ENCODE data around the gene PIK3C3. TPM values are rescaled to one million over a fixed set of nuclear protein-coding genes. Genes with fewer than 3 reads are reported as not detected.

Gene PIK3C3
- total RNA-seq, 2 donors from 2014 or later, result 23.1 to 31.0 TPM

DNA sequence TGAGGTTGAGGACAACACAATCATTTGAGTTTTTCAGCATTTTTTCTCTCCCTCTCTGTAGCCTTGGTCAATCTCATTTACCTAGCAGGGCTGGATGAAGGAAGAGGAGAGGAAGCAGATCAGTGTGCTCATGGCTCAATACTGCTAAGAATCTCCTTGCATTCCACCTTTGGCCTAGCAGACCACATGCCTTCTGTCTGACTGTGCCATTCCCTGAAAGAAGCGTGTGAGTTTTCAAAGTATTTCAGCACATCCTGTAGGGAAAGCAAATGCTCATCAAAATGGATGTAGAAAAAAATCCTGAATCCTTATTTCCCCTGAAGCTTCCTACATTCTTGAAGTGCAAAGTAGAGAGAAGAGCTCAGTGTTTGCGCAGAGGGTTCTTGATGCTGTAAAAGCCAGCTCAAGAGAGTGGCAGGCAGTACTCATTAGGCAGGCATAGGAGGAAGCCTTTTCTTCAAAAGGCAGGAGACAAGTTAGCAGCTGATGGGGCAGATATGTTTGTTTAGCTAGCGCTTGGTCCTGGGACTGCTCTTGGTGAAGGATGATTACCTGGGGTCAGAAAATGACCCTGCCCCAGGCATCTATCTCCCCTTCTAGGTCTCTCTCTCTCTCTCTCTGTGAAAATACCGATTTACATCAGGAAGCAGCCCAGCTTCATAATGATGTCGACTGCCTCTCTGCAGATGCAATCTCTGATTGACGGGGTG, 14.4 kb upstream of the PIK3C3 start:
- Histone ChIP-seq H3K36me3 (replicated peaks in 1 of 2; ENCODE audit: insufficient read depth in 1 of 2, low read depth in 2 of 2) (no peaks in the 10 kb centered on the region), H3K4me1 (no peaks in the 10 kb centered on the region), H3K27ac (no peak overlapping the region), H3K4me3 (no peak overlapping the region), H3K9me3 (no peaks in the 10 kb centered on the region), H3K27me3 (no peaks in the 10 kb centered on the region)
- WGBS, 2 donors, result 43 to 60% methylated on average over 6 of the region's 6 CpGs
- DNase-seq, result no peak
- ATAC-seq, result no peak
- intact Hi-C loops (cut with DNase I), result no loop called here
- TF ChIP-seq POLR2A (IDR thresholded peaks at IDR 0.05), result no peak
- TF ChIP-seq, protein P1, sequence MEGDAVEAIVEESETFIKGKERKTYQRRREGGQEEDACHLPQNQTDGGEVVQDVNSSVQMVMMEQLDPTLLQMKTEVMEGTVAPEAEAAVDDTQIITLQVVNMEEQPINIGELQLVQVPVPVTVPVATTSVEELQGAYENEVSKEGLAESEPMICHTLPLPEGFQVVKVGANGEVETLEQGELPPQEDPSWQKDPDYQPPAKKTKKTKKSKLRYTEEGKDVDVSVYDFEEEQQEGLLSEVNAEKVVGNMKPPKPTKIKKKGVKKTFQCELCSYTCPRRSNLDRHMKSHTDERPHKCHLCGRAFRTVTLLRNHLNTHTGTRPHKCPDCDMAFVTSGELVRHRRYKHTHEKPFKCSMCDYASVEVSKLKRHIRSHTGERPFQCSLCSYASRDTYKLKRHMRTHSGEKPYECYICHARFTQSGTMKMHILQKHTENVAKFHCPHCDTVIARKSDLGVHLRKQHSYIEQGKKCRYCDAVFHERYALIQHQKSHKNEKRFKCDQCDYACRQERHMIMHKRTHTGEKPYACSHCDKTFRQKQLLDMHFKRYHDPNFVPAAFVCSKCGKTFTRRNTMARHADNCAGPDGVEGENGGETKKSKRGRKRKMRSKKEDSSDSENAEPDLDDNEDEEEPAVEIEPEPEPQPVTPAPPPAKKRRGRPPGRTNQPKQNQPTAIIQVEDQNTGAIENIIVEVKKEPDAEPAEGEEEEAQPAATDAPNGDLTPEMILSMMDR (IDR thresholded peaks at IDR 0.05), result no peak

DNA sequence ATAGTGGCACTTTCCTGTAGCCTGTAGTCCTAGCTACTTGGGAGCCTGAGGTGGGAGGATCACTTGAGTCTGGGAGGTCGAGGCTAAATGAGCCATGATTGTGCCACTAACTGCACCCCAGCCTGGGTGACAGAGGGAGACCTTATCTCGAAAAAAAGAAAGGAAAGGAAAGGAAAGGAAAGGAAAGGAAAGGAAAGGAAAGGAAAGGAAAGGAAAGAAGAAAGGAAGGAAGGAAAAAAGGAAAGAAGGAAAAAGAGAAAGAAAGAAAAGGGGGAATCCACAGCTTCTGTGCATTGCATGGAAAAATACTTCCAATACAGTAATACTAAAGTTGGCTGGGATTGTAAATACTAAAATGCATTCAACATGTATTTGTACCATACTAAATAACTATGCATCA, 12.8 kb upstream of the PIK3C3 start:
- intact Hi-C loops (cut with DNase I), result no loop called here
- TF ChIP-seq, protein P1 (IDR thresholded peaks at IDR 0.05), result no peak
- TF ChIP-seq POLR2A (IDR thresholded peaks at IDR 0.05), result no peak
- Histone ChIP-seq H3K4me3 (no peak overlapping the region), H3K27ac (no peak overlapping the region), H3K27me3 (no peaks in the 10 kb centered on the region), H3K9me3 (no peaks in the 10 kb centered on the region), H3K4me1 (no peaks in the 10 kb centered on the region), H3K36me3 (replicated peaks in 1 of 2; ENCODE audit: insufficient read depth in 1 of 2, low read depth in 2 of 2) (no peaks in the 10 kb centered on the region)
- DNase-seq, result no peak
- 47 to 60% methylated on average over 2 of the region's 2 CpGs for WGBS, 2 donors
- no peak for ATAC-seq

DNA sequence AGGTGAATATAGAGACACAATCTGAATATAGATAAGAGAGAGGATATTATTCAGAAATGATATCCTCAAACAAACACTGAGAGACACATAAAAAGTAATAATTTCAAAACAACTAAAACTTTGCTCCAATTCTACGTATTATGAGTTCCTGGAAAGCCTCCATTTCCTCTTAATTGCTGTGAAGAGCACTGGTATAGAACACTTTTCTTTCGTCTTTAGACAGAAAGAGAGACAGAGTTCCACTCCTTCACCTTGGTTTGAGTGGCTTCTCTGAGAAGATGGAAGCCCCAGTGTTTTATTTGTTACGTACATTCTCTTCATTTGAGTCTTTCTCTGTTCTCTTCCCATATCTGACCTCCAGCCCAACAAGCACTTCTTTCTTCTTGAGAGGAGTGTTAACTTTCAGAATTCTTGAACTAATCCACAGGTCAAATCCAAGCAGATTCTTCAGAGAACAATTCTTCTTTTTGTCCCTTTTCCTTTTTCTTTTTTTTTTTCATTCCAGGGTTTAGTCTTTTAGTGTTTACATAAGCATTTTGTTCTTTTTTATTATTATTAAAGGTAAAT, 6.4 kb upstream of the PIK3C3 start:
- Histone ChIP-seq H3K27ac (no peak overlapping the region), H3K9me3 (no peaks in the 10 kb centered on the region), H3K27me3 (no peaks in the 10 kb centered on the region), H3K4me1 (no peaks in the 10 kb centered on the region), H3K36me3 (replicated peaks in 1 of 2; ENCODE audit: insufficient read depth in 1 of 2, low read depth in 2 of 2) (no peaks in the 10 kb centered on the region), H3K4me3 (no peak overlapping the region)
- DNase-seq, result no peak
- 67 to 74% methylated on average over 3 of the region's 3 CpGs for WGBS, 2 donors
- ATAC-seq, result no peak
- TF ChIP-seq, protein P1 (IDR thresholded peaks at IDR 0.05), result no peak
- no peak for TF ChIP-seq POLR2A (IDR thresholded peaks at IDR 0.05)
- intact Hi-C loops (cut with DNase I), result no loop called here

DNA sequence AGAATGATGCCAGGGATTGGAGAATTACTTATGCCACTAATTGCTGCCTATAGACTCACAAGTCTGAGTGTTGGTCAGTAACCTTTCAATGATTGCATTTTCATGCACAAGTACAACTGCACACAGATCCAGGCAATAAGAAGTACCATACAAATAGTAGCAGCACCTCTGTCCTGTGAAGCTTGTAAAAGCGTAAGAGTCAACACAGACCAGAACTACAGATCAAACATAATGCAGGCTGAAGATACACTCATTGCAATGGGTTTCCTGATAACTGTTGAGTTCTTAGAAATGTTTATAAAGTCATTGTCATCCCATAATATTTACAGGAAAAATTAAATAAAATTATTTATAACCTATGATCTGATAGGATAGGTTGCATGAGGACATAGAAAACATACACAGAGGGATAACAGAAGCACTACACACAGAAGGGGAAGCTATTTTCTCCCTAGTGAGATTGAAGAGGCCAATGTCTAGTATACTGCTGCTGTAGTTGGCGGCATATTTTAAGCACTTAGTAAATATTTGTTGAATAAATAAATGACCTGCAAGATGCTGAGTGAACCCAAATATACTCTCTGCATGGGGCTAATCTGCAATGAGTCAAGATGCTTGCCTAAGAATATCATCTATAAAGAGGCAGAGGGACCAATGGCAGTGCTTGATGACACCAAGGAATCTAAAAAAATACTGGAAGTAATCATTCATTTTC, 5.7 kb upstream of the PIK3C3 start:
- H3K4me1 ChIP-seq, result no peaks in the 10 kb centered on the region
- no peak for TF ChIP-seq POLR2A (IDR thresholded peaks at IDR 0.05)
- DNase-seq, result no peak
- intact Hi-C loops (cut with DNase I), result no loop called here
- WGBS, 2 donors, result 72 to 79% methylated on average over 2 of the region's 2 CpGs
- no peak for ATAC-seq
- no peaks in the 10 kb centered on the region for H3K27me3 ChIP-seq
- H3K36me3 ChIP-seq (replicated peaks in 1 of 2; ENCODE audit: insufficient read depth in 1 of 2, low read depth in 2 of 2), result no peaks in the 10 kb centered on the region
- H3K27ac ChIP-seq, result no peak overlapping the region
- no peaks in the 10 kb centered on the region for H3K9me3 ChIP-seq
- H3K4me3 ChIP-seq, result no peak overlapping the region

DNA sequence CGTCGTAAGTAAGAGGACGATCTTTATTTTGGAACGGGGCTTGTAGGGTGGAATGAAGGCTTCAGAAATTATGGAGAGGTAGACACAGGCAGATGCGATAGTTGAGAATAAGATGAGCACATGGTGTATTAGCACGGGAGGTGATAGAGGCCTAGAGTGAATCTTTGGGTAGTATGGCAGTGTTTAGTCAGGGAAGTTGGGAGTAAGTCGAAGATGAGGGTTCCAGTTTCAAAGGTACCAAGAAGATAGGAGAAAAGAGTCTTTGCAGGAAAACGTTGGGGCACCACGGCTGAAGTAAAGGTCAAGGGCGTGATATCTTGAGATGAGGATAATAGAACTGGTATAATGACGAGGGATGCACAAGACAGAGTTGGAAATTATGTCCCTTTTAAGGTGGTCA, 654 bp downstream of the PIK3C3 start:
- ATAC-seq, result no peak

More for the DNA sequence above, 654 bp downstream of the PIK3C3 start:
- Histone ChIP-seq H3K27me3 (no peaks in the 10 kb centered on the region), H3K36me3 (replicated peaks in 1 of 2; ENCODE audit: insufficient read depth in 1 of 2, low read depth in 2 of 2) (peaks cover 0 to 2% of the 10 kb centered on the region in 2 donors), H3K4me1 (peaks cover 18% of the 10 kb centered on the region), H3K27ac (peak overlapping the region in 2 of 4 donors; percentile 74 to 76), H3K9me3 (no peaks in the 10 kb centered on the region), H3K4me3 (peak overlapping the region in 1 of 2 donors; percentile 74)
- no peak for DNase-seq
- intact Hi-C loops (cut with DNase I), result no loop called here
- TF ChIP-seq, protein P1 (IDR thresholded peaks at IDR 0.05), result no peak
- TF ChIP-seq POLR2A (IDR thresholded peaks at IDR 0.05), result no peak
- 4 to 7% methylated on average over 11 of the region's 11 CpGs for WGBS, 2 donors
